Fibroblast of skin of right quadriceps (primary cell): Measurements from ENCODE around the gene ZSCAN21.
A peak's percentile ranks its signal among the peaks of the same experiment; 100 is the strongest.

ENCODE experiments used
- DNase-seq: peaks from one replicate; pipeline ENCODE4 v3.0.0-alpha.2; 2013

Gene ZSCAN21

GRCh38 chr7:100101016-100101862 is 51.7 kb downstream of the ZSCAN21 start, which contains the start of the genes AP4M1 and MCM7:
Gene AP4M1, plus strand, starts transcription at chr7:100101643. Its CDS starts 72 bp downstream, at chr7:100101715.
Gene MCM7, minus strand, starts transcription at chr7:100101397. Its CDS starts 103 bp downstream, at chr7:100101294.
- peak; percentile 100 for DNase-seq

- DNase-seq: no peak
These were observed 53.6 kb downstream of the ZSCAN21 start for GRCh38 chr7:100102950-100103840.

- DNase-seq: no peak
These were observed 56.0 kb downstream of the ZSCAN21 start for GRCh38 chr7:100105534-100105933.

GRCh38 chr7:100106633-100107032 is 57.1 kb downstream of the ZSCAN21 start:
- no peak for DNase-seq

GRCh38 chr7:100107125-100107737 is 57.7 kb downstream of the ZSCAN21 start:
- DNase-seq: no peak

GRCh38 chr7:100107890-100108289 is 58.3 kb downstream of the ZSCAN21 start:
- no peak for DNase-seq

GRCh38 chr7:100109521-100110163 is 60.1 kb downstream of the ZSCAN21 start:
- no peak for DNase-seq

GRCh38 chr7:100111156-100111555 is 61.6 kb downstream of the ZSCAN21 start:
- no peak for DNase-seq

- no peak for DNase-seq
These were observed 62.3 kb downstream of the ZSCAN21 start for GRCh38 chr7:100111914-100112313.
